Measurements from ENCODE around the gene CIRBP.

The CIRBP gene

DNA sequence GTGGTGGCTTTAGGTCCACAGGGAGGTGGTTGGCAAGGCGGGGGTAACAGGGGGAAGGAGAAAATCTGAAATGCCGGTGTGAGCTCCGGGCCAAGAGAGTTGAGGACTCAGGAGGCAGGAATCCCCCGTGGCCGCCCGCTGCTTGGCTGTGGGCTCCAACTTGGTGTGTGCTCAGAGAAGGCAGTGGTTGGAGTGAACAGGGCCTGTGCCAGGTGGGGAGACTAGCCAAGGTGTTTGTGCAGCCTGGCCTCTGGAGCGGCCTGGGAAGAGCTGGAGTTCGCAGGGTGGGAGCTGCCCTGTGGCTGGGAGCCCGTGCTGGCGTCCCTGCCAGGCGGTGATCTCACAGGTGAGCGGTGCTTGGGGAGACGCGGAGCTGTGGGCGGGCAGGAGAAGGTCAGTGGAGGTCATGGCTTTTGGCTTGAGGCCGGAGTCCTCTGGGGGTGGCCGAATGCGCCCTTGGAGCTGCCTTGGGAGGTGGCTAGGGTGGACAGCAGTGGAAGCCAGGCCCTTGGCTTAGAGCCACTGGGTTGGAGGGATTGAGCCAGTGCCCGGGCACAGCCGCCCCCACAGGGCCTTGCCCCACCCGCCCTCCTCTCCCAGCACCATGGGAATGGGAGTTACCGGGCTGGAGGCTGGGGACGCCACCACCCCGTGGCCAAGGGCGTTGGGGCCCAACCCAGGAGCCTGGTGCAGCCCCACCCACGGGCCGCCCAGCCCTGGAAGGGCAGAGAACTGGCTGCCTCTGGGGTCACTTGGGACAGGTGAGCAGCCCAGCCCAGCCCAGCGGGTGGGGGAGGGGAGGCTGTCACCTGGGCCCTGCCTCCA, 7.1 kb upstream of the CIRBP start:
- peak; percentile 79 for TF ChIP-seq TCF12 (IDR thresholded peaks at IDR 0.05; ENCODE audit: low read depth)
- peak; percentile 49; the same call in 1 of the 2 replicates for TF ChIP-seq EP300 (IDR thresholded peaks at IDR 0.05; ENCODE audit: borderline replicate concordance)
- TF ChIP-seq ZBTB7A (IDR thresholded peaks at IDR 0.05; ENCODE audit: low read depth): no peak
- TF ChIP-seq FOXM1 (IDR thresholded peaks at IDR 0.05; ENCODE audit: borderline replicate concordance, low read depth): 0 out of 2 replicates have a peak, but pooled peaks have one; percentile 44
- TF ChIP-seq, protein P1, sequence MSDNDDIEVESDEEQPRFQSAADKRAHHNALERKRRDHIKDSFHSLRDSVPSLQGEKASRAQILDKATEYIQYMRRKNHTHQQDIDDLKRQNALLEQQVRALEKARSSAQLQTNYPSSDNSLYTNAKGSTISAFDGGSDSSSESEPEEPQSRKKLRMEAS (IDR thresholded peaks at IDR 0.05): peak; percentile 38; the same call in 1 of the 2 replicates
- no peak for TF ChIP-seq CEBPB (IDR thresholded peaks at IDR 0.05)
- TF ChIP-seq TAF1 (IDR thresholded peaks at IDR 0.05; ENCODE audit: low read depth): peak; percentile 59
- TF ChIP-seq NFIC (IDR thresholded peaks at IDR 0.05): peak; percentile 93
- peak; percentile 35 for TF ChIP-seq TEAD4 (IDR thresholded peaks at IDR 0.05)
- TF ChIP-seq, protein P2, sequence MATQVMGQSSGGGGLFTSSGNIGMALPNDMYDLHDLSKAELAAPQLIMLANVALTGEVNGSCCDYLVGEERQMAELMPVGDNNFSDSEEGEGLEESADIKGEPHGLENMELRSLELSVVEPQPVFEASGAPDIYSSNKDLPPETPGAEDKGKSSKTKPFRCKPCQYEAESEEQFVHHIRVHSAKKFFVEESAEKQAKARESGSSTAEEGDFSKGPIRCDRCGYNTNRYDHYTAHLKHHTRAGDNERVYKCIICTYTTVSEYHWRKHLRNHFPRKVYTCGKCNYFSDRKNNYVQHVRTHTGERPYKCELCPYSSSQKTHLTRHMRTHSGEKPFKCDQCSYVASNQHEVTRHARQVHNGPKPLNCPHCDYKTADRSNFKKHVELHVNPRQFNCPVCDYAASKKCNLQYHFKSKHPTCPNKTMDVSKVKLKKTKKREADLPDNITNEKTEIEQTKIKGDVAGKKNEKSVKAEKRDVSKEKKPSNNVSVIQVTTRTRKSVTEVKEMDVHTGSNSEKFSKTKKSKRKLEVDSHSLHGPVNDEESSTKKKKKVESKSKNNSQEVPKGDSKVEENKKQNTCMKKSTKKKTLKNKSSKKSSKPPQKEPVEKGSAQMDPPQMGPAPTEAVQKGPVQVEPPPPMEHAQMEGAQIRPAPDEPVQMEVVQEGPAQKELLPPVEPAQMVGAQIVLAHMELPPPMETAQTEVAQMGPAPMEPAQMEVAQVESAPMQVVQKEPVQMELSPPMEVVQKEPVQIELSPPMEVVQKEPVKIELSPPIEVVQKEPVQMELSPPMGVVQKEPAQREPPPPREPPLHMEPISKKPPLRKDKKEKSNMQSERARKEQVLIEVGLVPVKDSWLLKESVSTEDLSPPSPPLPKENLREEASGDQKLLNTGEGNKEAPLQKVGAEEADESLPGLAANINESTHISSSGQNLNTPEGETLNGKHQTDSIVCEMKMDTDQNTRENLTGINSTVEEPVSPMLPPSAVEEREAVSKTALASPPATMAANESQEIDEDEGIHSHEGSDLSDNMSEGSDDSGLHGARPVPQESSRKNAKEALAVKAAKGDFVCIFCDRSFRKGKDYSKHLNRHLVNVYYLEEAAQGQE (IDR thresholded peaks at IDR 0.05; ENCODE audit: low read depth): no peak
- 0 out of 2 replicates have a peak, but pooled peaks have one; percentile 24 for TF ChIP-seq CREB1 (IDR thresholded peaks at IDR 0.05; ENCODE audit: low read depth)
- TF ChIP-seq EGR1 (IDR thresholded peaks at IDR 0.05): peak; percentile 80
- TF ChIP-seq, protein P3, sequence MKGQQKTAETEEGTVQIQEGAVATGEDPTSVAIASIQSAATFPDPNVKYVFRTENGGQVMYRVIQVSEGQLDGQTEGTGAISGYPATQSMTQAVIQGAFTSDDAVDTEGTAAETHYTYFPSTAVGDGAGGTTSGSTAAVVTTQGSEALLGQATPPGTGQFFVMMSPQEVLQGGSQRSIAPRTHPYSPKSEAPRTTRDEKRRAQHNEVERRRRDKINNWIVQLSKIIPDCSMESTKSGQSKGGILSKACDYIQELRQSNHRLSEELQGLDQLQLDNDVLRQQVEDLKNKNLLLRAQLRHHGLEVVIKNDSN (IDR thresholded peaks at IDR 0.05): peak; percentile 50
- TF ChIP-seq RAD21 (IDR thresholded peaks at IDR 0.05; ENCODE audit: low read depth): no peak; the same call in 1 of the 2 replicates
- peak; percentile 14; the same call in 1 of the 2 replicates for TF ChIP-seq YY1 (IDR thresholded peaks at IDR 0.05; ENCODE audit: low read depth)

DNA sequence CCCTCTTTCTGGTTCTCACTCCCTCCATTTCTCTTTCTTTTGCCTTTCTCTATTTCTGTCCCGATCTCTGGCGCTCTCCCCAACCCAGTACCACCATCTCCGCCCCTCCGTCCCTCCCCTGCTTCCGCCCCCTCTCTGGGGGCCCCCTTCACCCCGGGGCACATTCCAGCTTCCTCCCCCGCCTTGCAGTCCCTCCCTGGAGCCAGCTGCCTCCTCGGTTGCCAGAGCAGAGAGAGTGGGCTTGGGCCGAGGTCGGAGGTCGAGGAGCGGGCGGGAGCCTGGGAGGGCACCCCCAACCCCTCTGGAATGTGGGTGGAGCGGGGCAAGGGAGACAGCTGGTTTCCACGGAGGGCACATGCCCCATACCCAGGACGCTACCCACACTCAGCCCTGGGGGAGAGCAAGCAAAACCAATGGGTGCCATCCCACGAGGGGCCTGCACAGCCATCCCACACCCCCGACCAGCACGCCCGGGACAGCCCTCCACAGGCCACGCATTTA, 6.5 kb upstream of the CIRBP start:
- TF ChIP-seq ZBTB7A (IDR thresholded peaks at IDR 0.05; ENCODE audit: low read depth) (peak; percentile 94), EGR1 (IDR thresholded peaks at IDR 0.05) (peak; percentile 95), TEAD4 (IDR thresholded peaks at IDR 0.05) (peak; percentile 82), TCF12 (IDR thresholded peaks at IDR 0.05; ENCODE audit: low read depth) (peak; percentile 63; the same call in 1 of the 2 replicates), FOXM1 (IDR thresholded peaks at IDR 0.05; ENCODE audit: borderline replicate concordance, low read depth) (no peak), EP300 (IDR thresholded peaks at IDR 0.05; ENCODE audit: borderline replicate concordance) (peak; percentile 69), CEBPB (IDR thresholded peaks at IDR 0.05) (no peak)
- TF ChIP-seq, protein P1 (IDR thresholded peaks at IDR 0.05): peak; percentile 1; the same call in 1 of the 2 replicates

DNA sequence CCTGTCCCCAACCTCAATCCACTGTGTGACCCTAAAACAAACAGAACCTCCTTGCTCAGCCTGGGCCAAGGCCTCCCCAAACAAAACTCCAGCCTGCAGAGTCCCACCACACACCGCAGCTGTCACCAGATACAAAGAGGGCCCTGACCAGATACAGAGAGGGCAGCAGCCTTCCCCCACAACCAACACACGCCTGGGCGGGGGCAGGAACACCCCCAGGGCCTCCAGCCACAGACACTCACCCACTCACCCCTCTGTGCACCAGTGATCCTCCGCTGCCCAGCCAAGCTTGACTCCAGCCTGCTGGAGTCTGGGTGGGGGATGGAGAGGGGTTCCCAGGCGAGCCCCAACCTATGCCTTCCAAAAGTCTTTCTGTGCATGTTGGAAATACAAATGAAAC, 5.9 kb upstream of the CIRBP start:
- TF ChIP-seq, protein P1 (IDR thresholded peaks at IDR 0.05): no peak
- TF ChIP-seq EGR1 (IDR thresholded peaks at IDR 0.05) (peak; percentile 50; the same call in 1 of the 2 replicates), TAF1 (IDR thresholded peaks at IDR 0.05; ENCODE audit: low read depth) (no peak)

DNA sequence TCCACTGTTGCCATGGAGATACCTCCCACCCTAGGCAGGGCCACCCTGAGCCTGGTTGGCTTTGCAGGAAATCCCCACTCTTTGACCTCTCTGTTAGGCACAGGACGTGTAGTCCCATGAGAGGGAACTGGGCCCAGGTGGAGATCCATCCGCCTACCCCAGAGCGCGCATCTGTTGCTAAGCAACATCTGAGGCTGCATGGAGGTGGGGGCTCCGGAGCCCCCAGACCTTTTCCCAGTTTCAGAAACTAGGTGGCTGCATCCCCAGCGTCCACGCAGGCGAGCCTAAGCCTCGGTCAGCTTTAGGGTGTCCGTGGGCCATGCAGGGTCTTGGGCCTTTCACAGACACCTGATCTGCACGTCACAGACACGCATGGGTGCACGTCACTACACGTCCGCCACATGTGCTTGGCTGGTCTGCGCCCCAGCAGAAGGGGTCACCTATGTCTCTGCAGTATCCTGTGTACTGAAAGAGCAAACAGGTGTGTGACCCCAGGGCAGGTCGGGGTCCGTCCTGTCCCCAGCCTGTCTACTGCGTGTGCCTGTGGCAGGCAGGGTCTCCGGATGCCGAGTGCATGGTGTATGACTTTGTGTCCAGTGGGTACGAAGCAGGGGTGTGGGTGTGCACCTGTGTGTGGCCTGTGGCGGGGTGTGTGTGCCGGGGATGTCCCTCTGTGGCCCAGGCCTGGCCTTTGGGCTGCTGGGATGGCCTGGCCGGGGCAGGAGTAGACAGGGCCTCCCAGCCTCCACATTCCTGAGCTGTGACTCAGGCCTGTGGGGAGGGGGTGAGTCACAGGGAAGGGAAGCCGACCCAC, 4.1 kb upstream of the CIRBP start:
- TF ChIP-seq EP300 (IDR thresholded peaks at IDR 0.05; ENCODE audit: borderline replicate concordance) (peak; percentile 76), TEAD4 (IDR thresholded peaks at IDR 0.05) (peak; percentile 98), RAD21 (IDR thresholded peaks at IDR 0.05; ENCODE audit: low read depth) (peak; percentile 8; the same call in 1 of the 2 replicates), TCF12 (IDR thresholded peaks at IDR 0.05; ENCODE audit: low read depth) (peak; percentile 86), YY1 (IDR thresholded peaks at IDR 0.05; ENCODE audit: low read depth) (peak; percentile 57), ZBTB7A (IDR thresholded peaks at IDR 0.05; ENCODE audit: low read depth) (peak; percentile 94), FOXM1 (IDR thresholded peaks at IDR 0.05; ENCODE audit: borderline replicate concordance, low read depth) (no peak; the same call in 1 of the 2 replicates), CREB1 (IDR thresholded peaks at IDR 0.05; ENCODE audit: low read depth) (no peak), CEBPB (IDR thresholded peaks at IDR 0.05) (no peak), EGR1 (IDR thresholded peaks at IDR 0.05) (0 out of 2 replicates have a peak, but pooled peaks have one; percentile 14), TAF1 (IDR thresholded peaks at IDR 0.05; ENCODE audit: low read depth) (no peak), NFIC (IDR thresholded peaks at IDR 0.05) (peak; percentile 60; the same call in 1 of the 2 replicates)
- TF ChIP-seq, protein P3 (IDR thresholded peaks at IDR 0.05): 0 out of 2 replicates have a peak, but pooled peaks have one; percentile 34
- TF ChIP-seq, protein P1 (IDR thresholded peaks at IDR 0.05): peak; percentile 37
- TF ChIP-seq, protein P2 (IDR thresholded peaks at IDR 0.05; ENCODE audit: low read depth): no peak

Data from Ishikawa (cell line).